ENCODE measurements around the gene WDR86. TPM values are rescaled to one million over a fixed set of nuclear protein-coding genes. Genes with fewer than 3 reads are reported as not detected.
A peak's percentile ranks its signal among the peaks of the same experiment; 100 is the strongest.

Gene WDR86, protein sequence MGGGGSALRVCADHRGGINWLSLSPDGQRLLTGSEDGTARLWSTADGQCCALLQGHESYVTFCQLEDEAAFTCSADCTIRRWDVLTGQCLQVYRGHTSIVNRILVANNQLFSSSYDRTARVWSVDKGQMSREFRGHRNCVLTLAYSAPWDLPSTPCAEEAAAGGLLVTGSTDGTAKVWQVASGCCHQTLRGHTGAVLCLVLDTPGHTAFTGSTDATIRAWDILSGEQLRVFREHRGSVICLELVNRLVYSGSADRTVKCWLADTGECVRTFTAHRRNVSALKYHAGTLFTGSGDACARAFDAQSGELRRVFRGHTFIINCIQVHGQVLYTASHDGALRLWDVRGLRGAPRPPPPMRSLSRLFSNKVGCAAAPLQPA
- total RNA-seq: under 1 TPM; 0.71 to 0.84 TPM
- long read RNA-seq: 0 reads

DNA sequence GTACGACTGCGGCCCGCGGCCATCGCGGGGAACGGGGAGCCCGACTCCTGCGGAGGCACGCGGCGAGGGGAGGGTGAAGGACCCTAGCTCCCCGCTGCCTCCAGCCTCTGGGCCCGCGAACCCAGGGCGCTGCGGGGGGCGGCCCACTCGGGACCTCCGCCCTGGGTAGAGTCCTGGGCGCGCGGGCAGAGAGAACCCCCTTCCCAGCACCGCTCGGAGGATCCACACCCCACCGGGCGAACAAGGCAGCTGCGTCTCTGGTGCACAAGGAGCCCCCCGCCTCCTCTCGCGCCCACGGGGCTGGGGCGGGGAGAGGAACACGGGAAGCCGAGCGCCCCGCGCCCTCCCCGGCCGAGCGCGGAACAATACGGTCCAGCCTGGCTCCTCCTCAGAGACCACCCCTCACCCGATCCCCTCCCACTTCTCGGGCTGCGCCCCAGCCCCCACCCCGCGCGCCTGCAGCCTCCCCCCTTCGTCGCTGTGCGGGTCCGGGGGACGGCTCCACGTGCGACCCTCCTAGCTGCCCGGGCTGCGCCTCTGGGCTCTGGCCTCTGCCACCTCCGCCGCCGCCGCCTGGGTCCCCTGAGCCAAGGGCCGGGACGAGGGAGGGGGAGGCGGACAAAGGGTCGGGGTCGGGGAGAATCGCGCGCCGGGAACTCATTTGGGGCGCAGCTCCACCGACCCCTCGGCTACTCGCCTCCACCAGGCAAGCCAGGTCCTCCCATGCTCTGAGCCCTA lies at the start of gene WDR86:
Gene WDR86 (minus strand): TSS at position 372 of the 738 bp plus-strand sequence. CDS start 449 bp downstream, outside the sequence.
- ATAC-seq: peak; percentile 25 to 43
- DNase-seq: no peak
- intact Hi-C loops (cut with DNase I): no loop called here

DNA sequence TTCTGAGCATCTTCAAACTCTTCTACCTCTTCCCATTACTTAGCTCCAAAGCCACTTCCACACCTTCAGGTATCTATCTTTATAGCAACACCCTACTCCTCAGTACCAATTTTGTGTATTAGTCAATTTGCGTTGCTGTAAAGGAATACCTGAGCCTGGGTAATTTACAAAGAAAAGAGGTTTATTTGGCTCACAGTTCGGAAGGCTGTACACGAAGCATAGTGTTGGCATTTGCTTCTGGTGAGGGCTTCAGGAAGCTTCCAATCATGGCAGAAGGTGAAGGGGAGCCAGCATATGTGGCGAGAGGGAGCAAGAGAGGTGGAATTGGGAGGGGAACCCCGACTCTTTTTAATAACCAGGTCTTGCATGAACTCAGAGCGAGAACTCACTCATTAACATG lies 47.7 kb upstream of the WDR86 start:
- ATAC-seq (no peak), DNase-seq (no peak)
- intact Hi-C loops (cut with DNase I): no loop called here

DNA sequence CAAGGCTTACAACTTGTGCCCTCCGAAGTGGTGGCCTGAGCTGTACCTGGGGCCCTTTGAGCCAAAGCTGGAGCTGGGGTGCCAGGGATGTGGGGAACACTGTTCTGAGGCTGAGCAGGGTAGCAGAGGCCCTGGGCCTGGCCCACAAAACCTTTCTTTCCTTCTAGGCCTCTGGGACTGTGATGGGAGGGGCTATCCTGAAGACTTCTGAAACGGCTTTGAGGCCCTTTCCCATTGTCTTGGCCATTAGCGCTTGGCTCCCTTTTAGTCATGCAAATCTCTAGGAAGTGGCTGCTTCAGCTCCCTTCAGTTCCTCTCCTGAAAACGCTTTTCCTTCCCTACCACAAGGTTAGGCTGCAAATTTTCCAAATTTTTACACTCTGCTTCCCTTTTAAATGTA lies 46.9 kb upstream of the WDR86 start:
- DNase-seq: no peak
- no peak for ATAC-seq
- intact Hi-C loops (cut with DNase I): no loop called here

DNA sequence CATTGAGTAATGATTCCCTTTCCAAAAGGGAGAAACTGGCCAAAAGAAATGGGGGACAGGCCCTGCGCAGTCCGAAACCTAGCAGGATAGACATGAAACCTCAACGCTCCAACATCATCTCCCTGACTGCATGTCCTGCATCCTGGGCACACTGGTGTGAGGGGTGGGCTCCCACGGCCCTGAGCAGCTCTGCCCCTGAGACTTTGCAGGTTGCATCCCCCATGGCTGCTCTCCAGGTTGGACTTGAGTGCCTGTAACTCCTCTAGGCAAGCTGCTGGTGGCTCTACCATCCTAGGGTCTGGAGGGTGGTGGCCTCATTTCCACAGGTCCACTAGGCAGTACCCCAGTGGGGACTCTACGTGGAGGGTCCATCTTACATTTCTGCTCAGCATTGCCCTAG lies 46.4 kb upstream of the WDR86 start:
- no peak for ATAC-seq
- intact Hi-C loops (cut with DNase I): no loop called here

DNA sequence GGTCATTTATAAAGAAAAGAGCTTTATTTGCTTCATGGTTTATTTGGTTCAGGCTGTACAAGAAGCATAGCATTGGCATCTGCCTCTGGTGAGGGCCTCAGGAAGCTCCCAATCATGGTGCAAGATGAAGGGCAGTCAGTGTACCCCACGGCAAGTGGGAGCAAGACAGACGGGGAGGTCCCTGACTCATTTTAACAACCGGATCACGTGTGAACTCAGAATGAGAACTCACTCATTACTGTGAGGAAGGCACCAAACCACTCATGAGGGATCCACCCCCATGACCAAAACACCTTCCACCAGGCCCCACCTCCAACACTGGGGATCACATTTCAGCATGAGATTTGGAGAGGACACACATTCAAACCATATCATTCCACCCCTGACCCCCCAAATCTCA lies 45.9 kb upstream of the WDR86 start:
- intact Hi-C loops (cut with DNase I): no loop called here
- DNase-seq: no peak
- no peak for ATAC-seq

More for the DNA sequence above, 46.4 kb upstream of the WDR86 start:
- no peak for DNase-seq

DNA sequence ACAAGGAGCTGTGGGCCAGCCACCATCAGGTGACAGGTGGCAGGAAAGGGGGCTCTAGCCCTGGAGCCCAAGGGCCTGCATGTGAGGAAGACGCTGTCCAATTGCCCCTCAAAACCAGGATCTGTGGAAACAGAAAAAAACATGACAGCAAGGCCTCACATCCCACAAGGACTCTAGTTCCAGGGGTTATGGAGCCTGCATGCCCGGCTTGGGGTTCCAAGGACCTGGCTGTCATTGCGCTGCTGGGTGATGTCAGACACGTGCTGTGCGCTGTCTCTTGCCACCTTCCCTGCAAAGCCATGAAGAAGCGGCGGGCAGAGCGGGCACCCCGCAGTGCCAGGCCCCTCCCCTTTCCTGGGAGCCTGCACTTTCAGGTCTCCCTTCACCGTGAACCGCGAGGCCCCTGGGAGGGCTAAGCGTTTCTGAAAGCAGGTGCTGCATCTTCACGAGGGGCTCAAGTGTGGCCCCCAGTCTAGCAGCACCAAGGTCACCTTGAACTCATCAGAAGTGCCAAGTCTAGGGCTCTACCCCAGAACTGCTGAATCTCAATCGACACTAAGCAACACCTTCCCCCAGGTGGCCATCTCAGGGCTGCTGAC lies 45.2 kb upstream of the WDR86 start:
- DNase-seq (no peak), ATAC-seq (no peak)
- intact Hi-C loops (cut with DNase I): no loop called here

DNA sequence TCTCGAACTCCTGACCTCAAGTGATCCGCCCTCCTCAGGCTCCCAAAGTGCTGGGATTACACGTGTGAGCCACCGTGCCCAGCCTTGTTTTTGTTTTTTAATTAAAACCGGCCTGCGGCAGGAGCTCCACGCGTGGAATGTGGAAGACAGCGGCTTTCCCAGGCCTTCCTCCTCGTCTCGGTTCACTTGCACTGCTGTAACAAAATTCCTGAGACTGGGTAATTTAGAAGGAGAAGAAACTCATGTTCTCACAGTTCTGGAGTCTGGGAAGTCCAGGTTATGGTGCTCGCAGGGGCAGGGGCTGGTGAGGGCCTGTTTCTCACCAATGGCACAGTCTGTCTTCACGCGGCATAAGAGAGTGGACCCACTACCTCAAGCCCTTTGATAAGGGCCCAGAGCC lies 44.5 kb upstream of the WDR86 start:
- no peak for ATAC-seq
- intact Hi-C loops (cut with DNase I): no loop called here
- peak; percentile 4 for DNase-seq

DNA sequence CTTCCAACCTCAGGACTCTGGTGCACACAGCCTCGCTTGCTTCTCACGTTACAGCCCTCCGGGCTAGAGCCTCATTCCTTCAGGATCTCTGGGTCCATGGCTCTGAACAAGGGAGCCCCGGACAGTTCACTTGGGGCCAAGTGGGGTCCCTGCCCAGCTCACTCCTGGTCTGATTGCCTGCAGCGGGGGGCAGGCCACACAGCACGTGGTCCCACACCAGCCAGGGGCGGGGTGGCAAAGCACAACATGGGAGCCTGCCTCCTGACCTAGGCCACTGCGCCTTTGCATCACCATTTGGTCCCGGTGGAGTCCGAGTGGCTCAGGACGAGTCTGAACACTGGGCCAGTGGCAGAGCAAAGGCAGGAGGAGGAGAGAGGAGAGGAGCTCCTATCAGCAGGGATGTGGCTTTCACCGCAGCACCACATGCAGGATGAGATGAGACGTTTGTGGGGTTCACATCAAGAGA lies 43.5 kb upstream of the WDR86 start:
- intact Hi-C loops (cut with DNase I): no loop called here
- peak; percentile 15 for DNase-seq
- ATAC-seq: no peak

DNA sequence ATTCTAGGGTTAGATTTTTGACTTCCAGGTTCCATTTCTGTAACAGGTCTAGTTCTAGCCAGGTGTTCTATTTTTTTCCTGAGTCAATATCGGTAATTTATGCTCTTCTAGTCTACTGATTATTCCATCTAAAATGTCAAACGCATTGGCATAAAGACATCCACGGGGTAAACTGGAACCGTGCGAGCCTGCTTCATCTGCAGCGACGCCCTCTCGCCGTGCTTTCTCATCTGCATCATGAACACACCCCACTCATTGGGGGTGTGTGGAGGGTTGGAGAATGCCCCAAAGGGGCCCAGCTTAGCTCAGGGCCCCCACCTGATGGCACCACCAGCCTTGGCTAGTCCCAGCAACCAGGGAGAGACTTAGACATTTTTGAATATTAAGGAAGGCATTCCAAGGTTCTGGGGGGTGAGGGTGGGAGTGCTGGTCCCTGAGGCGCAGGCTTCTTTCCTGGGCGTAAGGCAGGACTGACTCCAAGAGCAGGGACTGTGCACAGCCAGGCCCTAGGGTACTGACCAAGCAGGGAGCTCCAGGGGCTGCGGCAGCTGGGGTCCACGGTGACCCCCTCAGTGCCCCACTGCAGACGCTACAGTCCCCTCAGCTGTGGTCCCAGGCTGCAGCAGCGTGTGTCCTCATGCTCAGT lies 43.0 kb upstream of the WDR86 start:
- intact Hi-C loops (cut with DNase I): no loop called here
- no peak for DNase-seq

DNA sequence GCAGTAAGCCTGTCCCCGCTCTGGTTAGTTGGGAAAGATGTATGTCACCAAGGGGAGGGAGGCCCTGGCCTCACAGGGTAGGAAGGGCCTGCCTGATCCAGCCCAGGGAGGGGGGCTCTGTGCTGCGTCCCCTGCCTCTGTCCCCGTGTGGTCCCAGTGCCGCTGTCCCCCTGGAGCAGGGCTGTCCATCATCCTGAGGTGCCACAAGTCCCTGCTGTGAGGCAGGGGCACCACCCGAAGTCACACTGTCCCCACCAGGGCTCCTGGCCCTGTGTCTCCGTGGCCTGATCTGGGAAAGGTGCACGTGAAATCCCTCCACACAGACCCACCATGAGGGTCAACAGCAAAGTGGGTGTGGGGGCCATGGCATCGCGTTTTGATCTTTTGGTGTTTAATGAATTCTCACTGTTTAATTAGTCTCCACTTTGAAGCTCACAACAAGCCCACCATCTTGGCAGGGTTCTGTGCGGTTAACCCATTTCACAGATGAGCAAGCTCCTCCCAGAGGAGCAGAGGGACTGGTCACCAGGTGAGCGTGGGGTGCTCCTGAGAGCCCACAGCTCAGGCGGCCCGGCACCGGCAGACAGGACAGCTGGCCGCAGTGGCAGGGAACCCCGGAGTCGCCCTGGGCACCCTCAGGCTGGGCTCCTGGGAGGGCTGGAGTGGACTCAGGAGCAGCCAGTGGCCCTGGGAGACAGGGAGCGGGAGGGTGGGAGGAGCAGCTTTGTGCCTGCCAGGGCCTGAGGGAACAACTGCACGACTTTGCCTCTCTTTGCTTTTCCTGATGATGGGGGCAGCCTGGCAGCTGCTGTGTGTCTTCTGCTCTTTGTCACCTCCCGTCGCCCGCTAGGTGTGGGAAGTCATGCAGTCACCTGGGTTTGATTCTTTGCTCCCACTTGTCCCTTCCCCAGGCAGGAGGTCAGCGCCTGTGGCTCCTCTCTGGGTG lies 42.1 kb upstream of the WDR86 start:
- ATAC-seq: no peak
- intact Hi-C loops (cut with DNase I): no loop called here
- DNase-seq: peak; percentile 12

More for the DNA sequence above, 43.0 kb upstream of the WDR86 start:
- no peak for ATAC-seq

DNA sequence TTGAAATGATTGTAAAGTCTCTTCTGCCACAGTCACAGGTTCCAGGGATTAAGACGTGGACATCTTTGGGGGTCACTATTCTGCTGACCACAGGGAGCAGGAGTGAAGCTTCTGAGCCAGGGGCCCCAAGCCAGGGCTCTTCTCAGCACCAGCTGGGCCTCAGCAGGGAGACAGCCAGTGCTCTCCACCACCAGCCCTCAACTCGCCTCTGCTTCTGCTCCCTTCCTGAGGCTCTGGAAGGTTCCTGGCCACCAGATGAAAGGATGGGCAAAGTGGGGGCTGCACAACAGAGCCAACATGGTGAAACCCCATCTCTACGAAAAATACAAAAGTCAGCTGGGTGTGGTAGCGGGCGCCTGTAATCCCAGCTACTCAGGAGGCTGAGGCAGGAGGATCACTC lies 41.3 kb upstream of the WDR86 start:
- intact Hi-C loops (cut with DNase I): no loop called here
- no peak for DNase-seq
- ATAC-seq: no peak

DNA sequence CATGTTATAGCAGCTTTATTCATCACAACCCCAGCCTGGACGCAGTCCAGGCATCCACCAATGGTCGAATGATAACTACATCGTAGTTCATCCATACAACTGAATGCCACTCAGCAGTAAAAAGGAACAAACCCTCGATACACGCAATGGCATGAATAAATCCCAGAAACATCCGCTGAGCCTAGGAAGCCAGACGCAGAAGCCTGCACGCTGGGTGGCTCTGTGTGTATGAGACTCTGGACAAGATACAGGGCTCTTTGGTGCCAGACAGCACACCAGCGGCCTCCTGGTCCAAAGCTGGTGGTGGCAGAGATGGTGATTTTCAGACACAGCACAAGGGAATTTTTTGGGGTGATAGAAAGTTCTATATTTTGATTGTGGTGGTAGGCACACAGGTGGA lies 40.2 kb upstream of the WDR86 start:
- no peak for ATAC-seq
- DNase-seq: no peak
- intact Hi-C loops (cut with DNase I): loop anchor here in 1 of 2 donors (5.0 kb wide), 1 partner anchor 78 kb away; no protein-coding TSS in a partner anchor

DNA sequence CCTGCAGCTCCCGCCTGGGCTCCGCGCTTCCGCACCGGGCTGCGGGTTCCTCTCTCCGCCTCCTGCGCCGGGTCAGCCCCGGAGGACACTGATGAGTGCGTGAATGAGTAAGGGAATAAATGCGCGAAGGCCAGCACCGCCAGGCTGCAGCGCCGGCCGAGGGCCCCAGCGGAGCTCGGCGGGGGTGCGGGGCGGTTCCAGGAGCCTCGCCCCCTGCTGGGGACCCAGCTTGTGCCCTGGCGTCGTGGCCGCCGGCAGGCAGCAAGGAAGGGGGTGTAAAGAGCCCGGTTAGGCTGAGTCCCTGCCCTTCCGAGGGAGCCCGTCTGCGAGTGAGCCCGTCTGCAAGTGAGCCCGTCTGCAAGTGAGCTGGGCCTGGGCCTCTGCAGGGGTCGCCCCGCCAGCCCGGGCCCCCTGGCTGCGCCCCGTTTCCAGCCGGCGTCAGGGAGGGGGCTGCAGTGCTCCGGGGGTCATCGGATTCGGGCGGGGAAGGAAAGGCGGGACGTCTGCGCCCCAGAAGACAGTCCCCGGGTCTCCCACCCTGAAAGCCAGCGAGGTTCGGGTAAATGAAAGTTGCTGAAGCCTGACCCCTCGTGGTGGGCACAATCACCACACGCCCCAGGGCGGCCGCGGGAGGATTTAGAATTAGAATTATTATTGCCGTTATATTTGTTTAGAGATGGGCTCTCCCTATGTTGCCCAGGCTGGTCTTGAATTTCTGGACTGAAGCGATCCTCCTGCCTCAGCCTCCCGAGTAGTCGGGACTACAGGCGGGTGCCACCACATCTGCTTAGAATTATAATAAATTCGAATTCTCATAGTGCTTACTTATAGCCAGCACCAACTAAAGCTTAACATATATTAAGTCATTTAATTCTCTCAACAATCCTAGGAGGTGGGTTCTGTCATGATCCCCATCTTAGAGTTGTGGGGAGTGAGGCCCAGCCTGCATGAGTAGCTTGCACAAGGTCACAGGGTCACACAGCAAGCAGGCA lies 38.7 kb upstream of the WDR86 start:
- intact Hi-C loops (cut with DNase I): loop anchor here (1.0 to 5.0 kb wide), 2 partner anchors 76 to 80 kb away; no protein-coding TSS in a partner anchor
- ATAC-seq: peak; percentile 90 to 93
- DNase-seq: peak; percentile 74

DNA sequence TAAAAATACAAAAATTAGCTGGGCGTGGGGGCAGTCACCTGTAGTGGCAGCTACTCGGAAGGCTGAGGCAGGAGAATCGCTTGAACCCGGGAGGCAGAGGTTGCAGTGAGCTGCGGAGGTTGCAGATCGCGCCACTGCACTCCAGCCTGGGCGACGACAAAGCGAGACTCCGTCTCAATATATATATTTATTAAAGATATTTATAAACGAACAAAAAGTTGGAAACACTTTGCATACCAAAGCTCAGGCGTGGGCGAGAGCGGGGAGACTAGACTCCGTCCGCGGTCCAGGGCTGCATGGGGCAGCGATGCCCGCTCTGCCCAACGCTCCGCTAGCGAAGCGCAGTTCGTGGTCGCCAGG lies 38.0 kb upstream of the WDR86 start:
- ATAC-seq (no peak), DNase-seq (no peak)
- intact Hi-C loops (cut with DNase I): loop anchor here (1.0 to 5.0 kb wide), 2 partner anchors 76 to 80 kb away; no protein-coding TSS in a partner anchor

DNA sequence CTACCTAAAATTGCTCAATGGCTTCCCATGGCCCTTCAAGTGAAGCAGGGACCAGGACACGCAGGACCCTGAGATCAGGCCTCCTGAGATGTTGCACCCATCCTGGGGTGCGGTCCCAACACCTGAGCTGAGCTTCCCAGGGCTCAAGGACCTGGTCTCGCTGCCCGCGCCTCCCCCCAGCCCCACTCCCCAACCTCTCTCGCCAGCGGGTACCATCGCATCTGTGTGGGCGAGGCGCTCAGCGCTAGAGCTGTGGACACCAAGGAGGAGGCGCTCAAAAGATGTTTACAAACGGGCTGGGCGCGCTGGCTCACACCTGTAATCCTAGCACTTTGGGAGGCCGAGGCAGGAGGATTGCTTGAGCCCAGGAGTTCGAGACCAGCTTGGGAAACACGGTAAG lies 37.5 kb upstream of the WDR86 start:
- ATAC-seq: no peak
- intact Hi-C loops (cut with DNase I): loop anchor here in 1 of 2 donors (5.0 kb wide), 1 partner anchor 75 kb away; no protein-coding TSS in a partner anchor
- no peak for DNase-seq

DNA sequence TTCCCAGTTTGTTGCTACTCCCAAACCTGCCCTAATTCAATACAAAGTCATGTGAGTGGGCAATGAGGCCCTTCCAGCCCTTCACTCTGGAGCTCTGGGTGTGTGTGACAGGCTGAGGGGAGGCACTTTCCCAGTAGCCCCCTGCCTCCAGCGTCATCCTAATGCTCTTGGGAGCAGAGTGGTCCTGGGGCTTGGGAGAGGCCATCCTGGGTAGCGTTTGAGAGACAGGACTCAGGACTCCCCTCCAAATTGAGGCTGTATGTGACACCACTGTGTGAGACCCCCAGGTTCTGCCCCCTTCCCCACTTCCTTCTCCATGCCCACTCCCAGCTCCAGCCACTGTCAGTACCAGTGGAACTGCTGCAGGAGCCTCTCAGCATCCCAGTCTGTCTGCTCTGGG lies 36.6 kb upstream of the WDR86 start:
- DNase-seq: no peak
- intact Hi-C loops (cut with DNase I): loop anchor here in 1 of 2 donors (5.0 kb wide), 1 partner anchor 74 kb away; no protein-coding TSS in a partner anchor
- ATAC-seq: no peak

DNA sequence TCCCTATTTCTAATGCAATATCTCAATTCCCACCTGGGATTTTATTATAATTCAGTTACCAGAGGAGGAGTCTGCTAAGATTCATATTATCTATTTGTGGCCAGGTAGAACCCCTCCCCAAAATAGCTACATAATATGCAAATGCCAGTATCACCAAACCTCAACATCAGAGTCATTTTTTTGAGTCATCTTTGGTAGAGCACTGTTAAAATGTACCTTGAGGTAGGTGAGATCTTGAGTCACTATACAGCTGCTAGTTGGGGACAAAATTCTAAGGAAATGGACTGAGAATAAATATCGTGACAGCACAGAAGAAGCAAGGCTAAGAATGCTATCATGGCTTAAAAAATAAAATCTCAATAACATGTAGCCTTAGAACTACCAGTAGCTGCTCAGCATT lies 34.8 kb upstream of the WDR86 start:
- intact Hi-C loops (cut with DNase I): loop anchor here in 1 of 2 donors (5.0 kb wide), 1 partner anchor 72 kb away; no protein-coding TSS in a partner anchor
- ATAC-seq (no peak), DNase-seq (no peak)
